Measurements from ENCODE around the gene RTN4R.

- TF ChIP-seq POLR2A (IDR thresholded peaks at IDR 0.05; ENCODE audit: low read depth, low read length) (no peak), NFE2L2 (IDR thresholded peaks at IDR 0.05; ENCODE audit: low read depth, low read length) (no peak), CHD1 (IDR thresholded peaks at IDR 0.05; ENCODE audit: low read depth, low read length) (no peak), MAZ (IDR thresholded peaks at IDR 0.05; ENCODE audit: borderline replicate concordance, low read depth, low read length) (no peak), CTCF (conservative IDR thresholded peaks at IDR 0.05; ENCODE audit: low read depth, low read length) (no peak)
These were observed 44.5 kb upstream of the RTN4R start for GRCh38 chr22:20312396-20313191.

Measured in IMR-90 (cell line).